GM03348 (cell line): ENCODE data around the gene PNPLA7.
"Not testable (repeated sequence)": the region's sequence is repeated elsewhere in the genome, so short reads cannot be mapped to it uniquely, and the experiment has no call there.

Source experiments
- DNase-seq: peaks from one replicate; pipeline ENCODE4 v3.0.0; 2012; ENCODE audit warnings: low spot score

Gene PNPLA7

DNA sequence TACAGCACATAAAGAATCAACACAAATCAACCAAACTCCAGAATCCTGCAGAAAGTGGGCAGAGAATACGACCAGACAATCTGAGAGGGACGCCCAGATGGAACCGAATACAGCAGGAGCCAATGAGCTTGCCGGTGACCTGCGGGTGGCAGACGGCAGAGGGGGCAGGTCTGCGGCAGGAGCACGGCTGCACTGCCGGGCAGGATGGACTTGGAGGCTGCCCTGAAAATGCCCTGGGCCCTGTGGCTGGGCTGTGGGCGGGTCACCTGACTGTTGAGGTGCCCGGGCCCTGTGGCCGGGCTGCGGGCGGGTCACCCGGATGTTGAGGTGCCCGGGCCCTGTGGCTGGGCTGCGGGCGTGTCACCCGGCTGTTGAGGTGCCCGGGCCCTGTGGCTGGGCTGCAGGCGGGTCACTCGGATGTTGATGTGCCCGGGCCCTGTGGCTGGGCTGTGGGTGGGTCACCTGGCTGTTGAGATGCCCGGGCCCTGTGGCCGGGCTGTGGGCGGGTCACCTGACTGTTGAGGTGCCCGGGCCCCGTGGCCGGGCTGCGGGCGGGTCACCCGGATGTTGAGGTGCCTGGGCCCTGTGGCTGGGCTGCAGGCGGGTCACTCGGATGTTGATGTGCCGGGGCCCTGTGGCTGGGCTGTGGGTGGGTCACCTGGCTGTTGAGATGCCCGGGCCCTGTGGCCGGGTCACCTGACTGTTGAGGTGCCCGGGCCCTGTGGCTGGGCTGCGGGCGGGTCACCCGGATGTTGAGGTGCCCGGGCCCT lies 36.2 kb downstream of the PNPLA7 start:
- not testable (repeated sequence) for DNase-seq

DNA sequence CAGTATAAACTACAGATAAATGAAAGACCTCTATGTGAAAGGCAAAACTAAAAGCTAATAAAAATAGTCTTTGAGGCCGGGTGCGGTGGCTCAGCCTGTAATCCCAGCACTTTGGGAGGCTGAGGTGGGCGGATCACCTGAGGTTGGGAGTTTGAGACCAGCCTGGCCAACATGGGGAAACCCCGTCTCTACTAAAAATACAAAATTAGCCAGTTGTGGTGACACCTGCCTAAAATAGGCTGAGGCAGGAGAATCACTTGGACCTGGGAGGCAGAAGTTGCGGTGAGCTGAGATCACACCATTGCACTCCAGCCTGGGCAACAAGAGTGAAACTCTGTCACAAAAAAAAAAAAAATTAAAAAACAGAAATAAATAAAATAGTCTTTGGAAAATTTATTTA lies 37.1 kb downstream of the PNPLA7 start:
- DNase-seq = not testable (repeated sequence)

DNA sequence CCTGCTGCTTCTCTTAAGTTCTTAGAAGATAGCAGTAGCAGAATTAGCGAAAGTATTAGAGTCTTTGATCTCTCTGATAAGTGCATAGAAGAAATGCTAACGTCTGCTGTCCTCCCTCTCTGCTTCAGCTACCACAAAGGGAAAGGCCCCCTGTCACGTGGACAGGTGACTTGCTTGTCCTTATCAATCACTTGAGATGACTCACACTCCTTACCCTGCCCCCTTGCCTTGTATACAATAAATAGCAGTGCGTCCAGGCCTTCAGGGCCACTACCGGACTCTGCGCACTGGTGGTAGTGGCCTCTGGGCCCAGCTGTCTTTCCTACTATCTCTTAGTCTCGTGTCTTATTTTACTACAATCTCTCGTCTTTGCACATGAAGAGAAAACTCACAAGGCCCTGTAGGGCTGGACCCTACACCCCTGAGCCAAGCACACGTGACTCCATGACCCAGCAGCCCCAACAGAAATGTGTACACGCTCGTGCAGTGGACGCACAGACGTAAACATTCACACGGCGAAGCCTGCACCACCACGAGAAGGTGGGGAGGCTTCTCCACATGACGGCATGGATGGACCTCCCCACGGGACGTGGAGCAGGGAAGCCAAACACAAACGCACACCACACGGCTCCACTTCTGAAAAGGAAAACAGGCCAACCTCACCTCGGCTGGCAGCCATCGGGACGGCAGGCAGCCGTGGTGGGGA lies 38.3 kb downstream of the PNPLA7 start:
- no peak for DNase-seq

DNA sequence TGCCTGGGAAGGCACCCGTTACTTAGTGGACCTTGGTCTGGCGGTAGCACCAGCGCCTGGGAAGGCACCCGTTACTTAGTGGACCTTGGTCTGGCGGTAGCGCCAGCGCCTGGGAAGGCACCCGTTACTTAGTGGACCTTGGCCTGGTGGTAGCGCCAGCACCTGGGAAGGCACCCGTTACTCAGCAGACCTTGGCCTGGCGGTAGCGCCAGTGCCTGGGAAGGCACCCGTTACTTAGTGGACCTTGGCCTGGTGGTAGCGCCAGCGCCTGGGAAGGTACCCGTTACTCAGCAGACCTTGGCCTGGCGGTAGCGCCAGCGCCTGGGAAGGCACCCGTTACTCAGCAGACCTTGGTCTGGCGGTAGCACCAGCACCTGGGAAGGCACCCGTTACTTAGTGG lies 39.1 kb downstream of the PNPLA7 start:
- DNase-seq = not testable (repeated sequence)

DNA sequence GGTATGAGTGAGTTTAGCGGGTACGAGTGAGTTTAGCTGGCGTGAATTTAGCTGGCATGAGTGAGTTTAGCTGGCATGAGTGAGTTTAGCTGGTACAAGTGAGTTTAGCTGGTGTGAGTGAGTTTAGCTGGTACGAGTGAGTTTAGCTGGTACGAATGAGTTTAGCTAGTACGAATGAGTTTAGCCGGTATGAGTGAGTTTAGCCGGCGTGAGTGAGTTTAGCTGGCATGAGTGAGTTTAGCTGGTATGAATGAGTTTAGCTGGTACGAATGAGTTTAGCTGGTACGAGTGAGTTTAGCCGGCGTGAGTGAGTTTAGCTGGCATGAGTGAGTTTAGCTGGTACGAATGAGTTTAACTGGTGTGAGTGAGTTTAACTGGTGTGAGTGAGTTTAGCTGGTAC lies 41.0 kb downstream of the PNPLA7 start:
- no peak for DNase-seq

DNA sequence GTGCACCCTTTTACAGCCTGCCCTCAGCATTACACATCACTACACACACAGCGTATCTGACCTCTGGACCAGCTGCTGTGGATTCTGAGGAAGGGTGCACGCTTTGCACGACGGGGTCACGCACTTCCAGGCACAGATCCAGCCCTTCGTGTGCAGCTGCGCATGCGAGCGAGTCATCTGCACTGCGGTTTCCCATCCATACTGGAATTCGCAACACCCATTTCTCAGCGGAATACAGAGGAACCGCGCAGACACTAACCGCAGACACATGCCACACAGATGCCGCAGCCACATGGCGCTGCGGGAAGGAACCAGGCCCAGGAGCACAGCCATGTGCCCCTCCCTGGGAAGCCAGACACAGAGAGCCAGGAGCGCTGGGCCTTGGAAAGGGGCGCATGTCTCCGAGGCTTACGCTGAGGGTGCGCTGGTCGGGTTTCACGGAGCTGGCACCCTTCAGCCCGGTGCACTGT lies 43.5 kb downstream of the PNPLA7 start:
- peak; percentile 76 for DNase-seq

DNA sequence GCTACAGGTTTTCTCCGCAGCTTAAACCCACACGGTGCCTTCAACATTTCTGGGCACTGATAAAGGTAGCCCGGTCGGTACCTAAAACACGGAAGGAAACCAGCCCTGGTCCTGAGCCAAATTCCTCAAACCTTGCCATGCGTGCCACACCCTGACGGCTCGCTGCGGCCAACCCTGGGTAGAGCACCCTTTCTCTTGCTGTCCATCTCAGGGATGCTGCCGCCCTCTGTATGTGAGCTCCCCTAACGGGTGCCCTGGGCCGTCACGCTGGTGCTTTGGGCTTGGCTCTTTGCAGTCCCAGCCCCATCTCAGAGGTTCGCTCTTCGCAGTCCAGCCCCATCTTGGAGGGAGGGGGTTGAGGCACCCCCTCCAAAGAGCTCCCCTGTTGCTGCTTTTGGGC lies 43.9 kb downstream of the PNPLA7 start:
- DNase-seq = no peak

DNA sequence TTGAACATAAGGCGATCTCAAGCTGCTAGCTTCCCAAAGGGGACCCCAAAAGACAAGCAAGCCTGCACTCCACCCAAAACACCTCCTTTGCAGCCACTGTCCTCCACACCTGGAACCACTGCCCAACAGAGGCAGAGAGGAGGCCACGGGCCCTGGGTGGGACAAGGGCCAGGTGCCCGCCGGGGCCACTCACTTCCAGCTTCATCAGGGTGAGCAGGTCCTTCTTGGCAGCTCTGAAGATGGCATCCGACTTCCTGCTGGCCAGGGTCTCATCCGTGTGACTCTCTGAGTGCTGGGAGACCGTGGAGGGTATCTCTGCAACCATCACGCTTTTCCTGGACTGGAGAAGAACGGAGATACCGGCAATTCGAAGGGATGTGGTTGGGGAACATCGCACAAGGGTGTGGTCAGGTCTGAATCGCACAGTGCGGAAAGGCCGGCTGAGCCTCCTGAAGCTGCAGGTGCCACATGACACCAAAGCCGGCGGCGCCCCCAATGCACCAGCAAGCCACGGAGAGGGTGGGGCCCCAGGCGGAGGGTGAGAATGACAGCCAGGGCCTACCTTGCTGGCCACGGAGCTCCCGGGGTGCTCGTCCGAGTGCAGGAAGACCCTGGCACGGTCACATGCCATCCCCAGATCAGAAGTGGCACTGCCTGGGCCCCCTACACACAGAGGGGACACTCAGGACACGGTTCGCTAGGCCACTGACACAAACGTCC lies 44.6 kb downstream of the PNPLA7 start:
- no peak for DNase-seq

DNA sequence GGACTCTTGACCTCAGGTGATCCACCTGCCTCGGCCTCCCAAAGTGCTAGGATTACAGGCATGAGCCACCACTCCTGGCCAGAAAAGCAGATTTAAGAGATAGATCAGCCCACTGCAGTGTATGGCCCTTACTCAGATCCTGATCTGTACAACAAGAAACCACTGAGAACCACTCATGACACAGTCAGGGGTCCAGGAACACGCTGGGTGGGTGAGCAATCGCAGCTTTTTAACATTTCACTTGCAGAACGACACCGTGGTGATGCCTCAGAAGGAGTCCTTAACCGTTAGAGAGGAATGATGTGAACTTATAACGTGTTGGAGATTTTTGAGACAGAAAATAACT lies 45.8 kb downstream of the PNPLA7 start:
- DNase-seq = no peak

DNA sequence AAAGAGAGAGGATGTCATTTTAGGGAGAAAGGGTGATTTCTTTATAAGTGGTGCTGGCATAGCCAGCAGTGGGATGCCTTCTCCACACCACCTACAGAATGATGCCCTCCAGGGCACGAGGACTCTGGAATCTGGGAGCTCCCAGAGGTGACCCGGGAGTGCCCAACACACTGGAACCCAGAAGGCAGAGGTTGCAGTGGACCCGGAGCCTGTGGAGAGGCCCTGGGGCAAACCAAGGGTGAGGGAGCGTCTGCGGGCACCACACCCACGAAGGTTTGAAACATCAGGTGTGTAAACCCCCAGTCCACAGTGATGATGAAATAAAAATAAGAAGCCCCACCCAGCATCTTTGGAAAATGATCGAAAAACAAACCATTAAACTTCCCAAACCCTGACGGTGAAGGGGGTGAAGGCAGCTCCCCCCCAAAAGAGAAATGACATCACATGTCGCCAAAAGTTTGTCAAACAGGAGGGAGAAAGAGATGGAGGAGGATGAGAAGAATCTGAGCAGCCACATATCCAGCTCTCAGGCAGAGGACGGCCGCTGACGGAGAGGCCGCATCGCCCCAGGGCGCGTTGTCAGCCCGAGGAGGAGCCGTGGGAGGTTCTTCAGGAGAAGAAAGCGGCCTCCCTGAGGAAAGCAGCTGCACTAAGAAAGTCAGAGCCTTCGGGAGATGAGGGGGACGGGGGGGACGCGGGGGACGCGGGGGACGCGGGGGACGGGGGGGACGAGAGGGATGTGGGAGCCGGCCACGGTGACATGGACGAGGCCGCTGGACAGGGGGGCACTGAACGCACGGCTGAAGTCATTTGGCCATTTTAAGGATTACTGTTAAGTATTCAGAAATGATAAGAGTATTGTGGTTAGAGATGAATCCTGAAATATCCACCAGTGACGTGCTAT lies 47.9 kb downstream of the PNPLA7 start:
- peak; percentile 78 for DNase-seq

DNA sequence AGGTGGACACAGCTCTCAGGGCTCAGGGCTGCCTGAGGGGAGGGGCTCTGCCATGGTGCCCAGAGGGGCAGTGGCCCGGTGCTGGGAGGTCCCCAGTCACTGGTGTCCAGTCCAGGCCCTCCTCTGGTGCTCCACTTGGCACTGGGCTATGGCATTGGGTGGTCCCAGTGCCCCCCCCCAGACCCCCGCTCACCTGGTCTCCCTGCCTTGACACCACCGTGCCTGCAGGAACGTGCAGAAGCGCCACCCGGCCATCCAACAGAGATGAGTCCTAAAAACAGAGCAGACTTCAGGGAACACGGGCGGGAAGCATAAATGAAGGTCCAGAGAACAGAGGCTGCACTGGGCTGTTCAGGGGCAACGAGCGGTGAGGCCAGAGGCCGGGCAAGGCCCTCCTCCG lies 48.7 kb downstream of the PNPLA7 start:
- DNase-seq = no peak

DNA sequence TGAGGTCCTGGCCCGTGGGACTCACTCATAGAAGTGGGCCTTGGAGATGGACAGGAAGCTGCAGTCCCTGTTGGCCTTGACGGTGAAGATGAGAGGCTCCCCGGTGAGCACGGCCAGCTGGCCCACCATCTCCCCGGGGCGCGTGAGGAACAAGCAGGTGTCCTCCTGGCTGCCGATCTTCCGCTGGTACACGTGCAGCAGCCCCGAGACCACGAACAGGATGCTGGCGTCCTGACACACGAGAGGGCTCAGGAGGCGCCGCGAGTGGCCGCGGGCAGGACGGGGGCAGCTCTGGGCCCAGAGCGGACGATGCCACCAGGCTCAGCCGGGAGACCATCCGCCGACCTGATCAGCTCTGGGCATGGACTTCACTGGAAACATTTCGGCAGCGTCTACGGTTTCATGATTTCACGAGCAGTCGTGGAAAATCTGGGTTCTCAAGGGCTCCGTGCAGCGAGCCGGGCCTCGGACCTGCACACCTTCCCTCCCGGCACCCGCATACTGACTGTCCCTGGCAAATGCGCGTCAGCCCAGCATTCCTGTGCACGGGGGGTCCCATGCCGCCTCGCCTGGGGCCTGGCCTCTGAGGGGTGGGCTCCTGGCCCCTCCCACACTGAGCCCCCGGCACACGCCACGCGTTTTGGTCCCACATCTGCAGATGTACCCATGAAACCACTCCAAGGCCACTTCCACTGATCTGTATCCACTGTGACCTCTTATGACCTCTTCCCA lies 49.4 kb downstream of the PNPLA7 start:
- DNase-seq = no peak

DNA sequence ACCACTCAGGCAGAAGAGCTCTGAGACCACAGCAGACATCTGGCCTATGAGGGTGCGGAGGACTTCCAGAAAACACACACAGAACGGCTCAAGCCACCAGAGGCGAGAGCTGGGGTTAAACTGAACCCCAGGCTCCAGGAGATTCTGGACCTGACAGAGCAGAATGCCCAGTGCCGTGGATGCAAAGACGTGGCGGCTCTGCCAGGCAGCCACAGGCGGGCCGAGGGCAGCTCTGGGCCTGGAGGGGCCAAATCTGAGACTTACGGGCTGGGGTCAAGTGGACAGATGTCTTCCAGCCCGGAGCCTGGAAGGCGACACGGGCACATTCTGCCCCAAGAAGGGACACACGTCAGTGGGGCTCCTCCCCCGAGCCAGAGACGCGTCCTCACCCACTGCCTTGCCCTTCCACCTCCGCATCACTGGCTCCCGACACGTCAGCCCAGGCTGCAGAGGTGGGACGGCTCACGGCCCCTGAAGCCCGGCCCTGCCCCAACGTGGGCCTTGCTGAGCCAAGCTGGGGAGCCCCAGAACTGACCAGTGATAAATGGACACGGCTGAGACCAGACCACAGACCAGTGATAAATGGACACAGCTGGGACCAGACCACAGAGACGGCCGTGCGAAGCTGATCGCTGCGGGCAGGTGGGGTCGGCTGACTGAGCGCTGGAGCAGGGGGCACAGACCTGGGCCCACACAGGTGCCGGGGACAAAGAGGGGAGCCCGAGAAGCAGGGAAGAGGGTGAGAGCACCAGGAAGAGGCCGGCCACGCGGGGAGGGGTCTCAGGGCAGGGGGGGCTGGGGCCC lies 50.1 kb downstream of the PNPLA7 start:
- no peak for DNase-seq

DNA sequence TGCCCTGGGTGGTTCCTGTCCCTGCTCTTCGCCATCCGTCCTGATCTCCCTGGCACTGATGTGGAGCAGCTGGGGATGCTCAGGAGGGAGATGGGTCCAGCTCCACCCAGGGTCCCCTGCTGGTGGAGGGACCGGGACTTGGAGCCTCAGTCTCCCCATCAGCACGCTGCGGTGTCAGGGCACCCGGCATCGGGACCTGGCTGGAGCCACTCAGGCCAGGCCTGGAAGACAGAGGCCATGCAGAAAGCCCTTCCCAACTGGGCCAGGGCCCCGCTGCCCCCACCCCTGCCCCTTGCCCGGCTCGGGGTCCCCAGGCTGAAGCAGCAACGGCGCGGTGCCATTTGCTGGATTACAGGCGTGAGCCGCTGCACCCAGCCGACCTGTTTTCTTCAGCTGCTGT lies 50.8 kb downstream of the PNPLA7 start:
- no peak for DNase-seq

DNA sequence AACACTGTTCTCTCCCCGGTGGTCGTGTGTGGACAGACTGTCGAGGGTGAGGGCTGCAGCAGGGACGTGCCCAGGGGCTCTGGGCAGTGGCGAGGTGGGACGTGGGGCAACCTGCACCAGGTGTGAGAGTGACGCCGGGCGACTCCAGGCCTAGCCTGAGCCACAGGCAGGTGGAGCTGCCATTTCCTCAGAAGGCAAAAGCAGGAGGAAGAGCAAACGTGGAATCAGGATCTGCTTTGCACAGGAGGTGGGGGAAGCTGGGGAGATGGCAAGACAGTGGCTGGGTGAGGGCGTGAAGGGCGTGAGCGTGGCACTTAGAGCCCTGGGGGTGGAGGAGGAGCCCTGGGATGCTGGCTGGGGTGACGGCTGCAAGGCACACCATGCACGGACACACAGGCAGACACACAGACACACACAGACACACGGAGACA lies 51.5 kb downstream of the PNPLA7 start:
- DNase-seq = no peak

DNA sequence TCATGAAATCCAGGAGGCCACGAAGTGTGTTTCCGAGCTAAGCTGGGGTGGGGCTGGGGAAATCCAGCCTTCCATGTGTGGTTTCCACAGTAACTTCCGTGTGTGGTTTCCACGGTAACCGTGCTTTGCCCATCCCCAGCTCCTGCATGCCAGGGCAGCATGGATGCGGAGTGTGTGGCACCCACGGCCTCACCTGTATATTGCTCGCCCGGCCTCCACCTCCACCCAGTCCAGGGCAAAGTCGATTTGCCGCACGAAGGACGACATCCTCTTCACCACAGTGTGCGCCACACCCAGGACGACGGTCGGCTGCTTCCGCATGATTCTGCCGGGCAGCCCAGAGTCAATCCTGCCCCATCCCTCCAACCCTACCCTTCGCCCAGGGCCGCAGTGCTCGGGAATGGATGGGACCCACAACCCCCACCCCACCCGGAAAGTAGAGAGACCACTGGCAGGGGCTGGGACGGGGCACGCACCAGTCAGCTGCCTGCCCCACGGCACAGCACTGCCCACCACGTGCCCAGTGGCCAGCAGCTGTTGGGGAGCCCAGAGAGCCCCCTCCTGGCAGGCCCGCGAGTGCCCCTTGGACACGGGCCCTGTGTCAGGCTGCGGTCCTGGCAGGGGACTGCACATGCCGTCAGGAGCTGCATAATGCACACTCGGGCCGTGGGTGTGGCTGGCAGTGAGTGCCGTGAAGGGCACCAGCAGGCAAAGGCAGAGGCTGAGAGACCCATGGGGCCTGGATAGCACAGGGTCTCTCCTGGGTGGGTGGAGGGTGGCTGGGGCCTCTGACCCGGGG lies 52.1 kb downstream of the PNPLA7 start:
- no peak for DNase-seq

DNA sequence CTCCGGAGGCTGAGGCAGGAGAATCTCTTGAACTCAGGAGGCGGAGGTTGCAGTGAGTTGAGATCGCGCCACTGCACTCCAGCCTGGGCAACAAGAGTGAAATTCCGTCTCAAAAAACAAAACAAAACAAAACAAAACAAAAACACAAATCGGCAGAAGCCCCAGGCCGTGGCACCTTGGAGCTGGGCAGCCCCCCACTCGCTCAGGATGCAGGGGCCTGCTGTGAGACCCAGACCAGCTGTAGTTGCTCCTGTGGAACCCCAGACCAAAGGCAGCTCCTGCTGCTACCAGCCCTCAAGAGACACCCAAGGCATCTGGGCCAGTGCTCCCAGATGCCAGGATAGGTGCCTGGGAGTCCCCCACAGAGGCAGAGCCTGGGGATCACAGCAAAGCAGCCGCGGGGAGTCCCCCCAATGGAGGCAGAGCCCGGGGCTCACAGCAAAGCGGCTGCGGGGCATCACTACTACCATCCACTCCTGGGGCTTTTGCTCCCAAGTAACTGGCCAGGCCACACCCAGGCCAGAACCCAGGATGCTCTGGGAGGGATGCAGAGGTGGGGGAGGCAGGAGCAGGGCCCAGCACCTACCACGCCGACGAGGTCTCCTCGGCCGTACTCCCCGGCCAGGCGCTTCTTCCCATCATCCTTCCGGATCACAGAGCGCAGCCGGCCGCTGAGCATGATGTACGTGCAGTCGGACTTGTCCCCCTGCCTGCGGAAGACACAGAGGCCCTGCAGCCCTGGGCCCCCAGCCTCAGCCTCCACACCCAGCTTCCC lies 53.4 kb downstream of the PNPLA7 start:
- no peak for DNase-seq

DNA sequence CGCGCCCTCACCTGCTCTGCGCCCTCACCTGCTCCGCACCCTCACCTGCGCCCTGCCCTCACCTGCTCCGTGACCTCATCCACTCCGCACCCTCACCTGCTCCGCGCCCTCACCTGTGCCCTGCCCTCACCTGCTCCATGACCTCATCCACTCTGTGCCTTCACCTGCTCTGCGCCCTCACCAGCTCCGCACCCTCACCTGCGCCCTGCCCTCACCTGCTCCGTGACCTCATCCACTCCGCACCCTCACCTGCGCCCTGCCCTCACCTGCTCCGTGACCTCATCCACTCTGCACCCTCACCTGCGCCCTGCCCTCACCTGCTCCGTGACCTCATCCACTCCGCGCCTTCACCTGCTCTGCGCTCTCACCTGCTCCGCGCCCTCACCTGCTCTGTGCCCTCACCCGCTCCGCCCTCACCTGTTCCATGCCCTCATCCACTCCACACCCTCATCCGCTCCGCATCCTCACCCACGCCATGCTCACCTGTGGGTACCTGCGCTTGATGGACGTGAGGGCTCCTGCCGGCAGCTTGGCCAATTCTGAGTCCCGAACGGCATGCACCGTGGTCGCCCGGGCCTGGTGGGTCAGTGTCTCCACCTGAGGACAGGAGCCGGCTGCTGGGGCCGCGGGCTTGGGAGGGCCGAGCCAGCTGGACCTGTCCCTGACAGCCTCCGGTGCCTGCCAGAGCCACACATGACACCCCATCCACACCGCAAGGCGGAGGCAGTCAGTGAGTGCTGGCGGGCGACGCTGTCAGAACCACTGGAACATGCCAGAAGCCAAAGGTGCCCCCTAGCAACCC lies 55.5 kb downstream of the PNPLA7 start:
- DNase-seq = no peak
